Stomach (tissue), 9 donors: Measurements from ENCODE around the gene NTN4. TPM values are rescaled to one million over a fixed set of nuclear protein-coding genes. Genes with fewer than 3 reads are reported as not detected.
"Not testable (repeated sequence)": the region's sequence is repeated elsewhere in the genome, so short reads cannot be mapped to it uniquely, and the experiment has no call there.

ENCODE experiments used
- DNase-seq, 2 donors: peaks; one replicate each; pipeline versions ENCODE4 v3.0.0 to v3.0.0-alpha.2; 2013 to 2019
- H3K27ac ChIP-seq, 5 donors: fragments of 200-600 bp in 4 of 5; sonication (generic) in 4 of 5; one replicate each; pipeline ENCODE4 v1.5.1; 2013 to 2019; ENCODE audit warnings: mild to moderate bottlenecking in 1 of 5, moderate library complexity in 1 of 5
- H3K27me3 ChIP-seq, 3 donors: fragments of 200-600 bp; sonication (generic); one replicate each; pipeline ENCODE4 v1.5.1; 2017 to 2019; ENCODE audit warnings: mixed run types in 1 of 3
- H3K36me3 ChIP-seq, 4 donors: fragments of 200-600 bp; sonication (generic); 1 replicate in 3 of 4; 2 replicates in 1 of 4; pipeline ENCODE4 v1.5.1; 2016 to 2019
- H3K4me1 ChIP-seq, 4 donors: fragments of 200-600 bp; sonication (generic); one replicate each; pipeline ENCODE4 v1.5.1; 2016 to 2019
- H3K4me3 ChIP-seq, 4 donors: fragments of 200-600 bp; sonication (generic) in 3 of 4; one replicate each; pipeline ENCODE4 v1.5.1; 2016 to 2019; ENCODE audit warnings: mild to moderate bottlenecking in 1 of 4
- H3K9me3 ChIP-seq, 4 donors: fragments of 200-600 bp; sonication (generic); one replicate each; pipeline ENCODE4 v1.5.1; 2016 to 2019
- EP300 ChIP-seq: sonication (generic); formaldehyde crosslinking; IDR thresholded peaks from one replicate; pipeline ENCODE4 v1.6.1; 2017; ENCODE audit warnings: antibody characterized with exemption
- POLR2A ChIP-seq, 4 donors: fragments of 450-650 bp; IDR thresholded peaks; one replicate each; pipeline ENCODE4 v1.6.1; 2016; ENCODE audit warnings: antibody characterized with exemption in 4 of 4, control low read depth in 2 of 4, mild to moderate bottlenecking in 1 of 4, moderate library complexity in 1 of 4
- POLR2AphosphoS5 ChIP-seq, 3 donors: sonication (generic); formaldehyde crosslinking; IDR thresholded peaks; one replicate each; pipeline ENCODE4 v1.6.1; 2016; ENCODE audit warnings: antibody characterized with exemption in 3 of 3
- WGBS, 5 donors: extraction: QIAGEN DNeasy Blood & Tissue Kit in 3 of 5; methylation state at CpG; one replicate each; pipeline versions ENCODE4 v1.1.5 to v1.1.7; 2013 to 2018; 5-methylcytosine and 5-hydroxymethylcytosine counted together
- intact Hi-C: fragments of 100-400 bp; cut with DNase I; formaldehyde crosslinking; loops from one replicate; pipeline ENCODE4 v1.15.1; 2023; ENCODE audit warnings: low total_unique reads
- polyA plus RNA-seq, 3 donors: library from polyadenylated mRNA; stranded (reverse); fragments of 200-250 nt; gene quantifications; one replicate each; pipeline ENCODE4 v1.2.3, GENCODE V29; 2013
- total RNA-seq, 5 donors: library from RNA; depleted of rRNA; stranded (reverse); fragments of >200 nt; gene quantifications; one replicate each; pipeline versions ENCODE4 v1.1.0 to v1.2.3, GENCODE V29; 2014 to 2016
- TF ChIP-seq, protein P1 (sequence below), 7 experiments: fragments of 450-650 bp in 4 of 7; fragments of 200-600 bp in 3 of 7; sonication (generic) in 3 of 7; IDR thresholded peaks; one replicate each; pipeline ENCODE4 v1.5.1; 2016 to 2019; ENCODE audit warnings: antibody characterized with exemption in 7 of 7, control low read depth in 2 of 7, mild to moderate bottlenecking in 1 of 7
- donor health status: healthy with polysubstance abuse.
- donor health status: Bipolar disorder and iron deficiency.
- donor health status: healthy.

Gene NTN4
- total and polyA plus RNA-seq, 8 donors, result 10.5 to 110 (median 37.0) TPM

DNA sequence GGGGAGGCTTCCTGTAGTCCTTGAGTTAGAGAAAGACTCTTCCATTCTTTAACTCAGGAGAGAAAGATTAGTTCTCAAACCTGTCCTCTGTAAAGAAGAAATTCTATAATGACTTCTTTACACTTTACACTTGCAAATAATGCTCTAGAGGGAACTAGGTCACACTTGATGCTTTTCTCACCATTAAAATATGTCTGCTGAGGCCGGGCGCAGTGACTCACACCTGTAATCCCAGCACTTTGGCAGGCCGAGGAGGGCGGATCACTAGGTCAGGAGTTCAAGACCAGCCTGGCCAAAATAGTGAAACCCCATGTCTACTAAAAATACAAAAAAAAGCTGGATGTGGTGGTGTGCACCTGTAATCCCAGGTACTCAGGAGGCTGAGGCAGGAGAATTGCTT lies 6.3 kb downstream of the NTN4 start:
- Histone ChIP-seq H3K4me1 (peaks cover 13 to 69% (median 34%) of the 10 kb centered on the region in 4 donors), H3K27me3 (peaks cover 0 to 11% (median under 1%) of the 10 kb centered on the region in 3 donors), H3K9me3 (no peaks in the 10 kb centered on the region), H3K27ac (no peak overlapping the region), H3K36me3 (peaks cover 0 to 28% (median 11%) of the 10 kb centered on the region in 4 donors), H3K4me3 (no peak overlapping the region)
- no peak for DNase-seq
- WGBS, 5 donors, result 48 to 69% (median 58%) methylated on average over 4 of the region's 4 CpGs
- TF ChIP-seq, protein P1, sequence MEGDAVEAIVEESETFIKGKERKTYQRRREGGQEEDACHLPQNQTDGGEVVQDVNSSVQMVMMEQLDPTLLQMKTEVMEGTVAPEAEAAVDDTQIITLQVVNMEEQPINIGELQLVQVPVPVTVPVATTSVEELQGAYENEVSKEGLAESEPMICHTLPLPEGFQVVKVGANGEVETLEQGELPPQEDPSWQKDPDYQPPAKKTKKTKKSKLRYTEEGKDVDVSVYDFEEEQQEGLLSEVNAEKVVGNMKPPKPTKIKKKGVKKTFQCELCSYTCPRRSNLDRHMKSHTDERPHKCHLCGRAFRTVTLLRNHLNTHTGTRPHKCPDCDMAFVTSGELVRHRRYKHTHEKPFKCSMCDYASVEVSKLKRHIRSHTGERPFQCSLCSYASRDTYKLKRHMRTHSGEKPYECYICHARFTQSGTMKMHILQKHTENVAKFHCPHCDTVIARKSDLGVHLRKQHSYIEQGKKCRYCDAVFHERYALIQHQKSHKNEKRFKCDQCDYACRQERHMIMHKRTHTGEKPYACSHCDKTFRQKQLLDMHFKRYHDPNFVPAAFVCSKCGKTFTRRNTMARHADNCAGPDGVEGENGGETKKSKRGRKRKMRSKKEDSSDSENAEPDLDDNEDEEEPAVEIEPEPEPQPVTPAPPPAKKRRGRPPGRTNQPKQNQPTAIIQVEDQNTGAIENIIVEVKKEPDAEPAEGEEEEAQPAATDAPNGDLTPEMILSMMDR (IDR thresholded peaks at IDR 0.05), result no peak
- TF ChIP-seq POLR2A (IDR thresholded peaks at IDR 0.05) (no peak), POLR2AphosphoS5 (IDR thresholded peaks at IDR 0.05) (no peak), EP300 (no peak)
- intact Hi-C loops, result no loop called here

DNA sequence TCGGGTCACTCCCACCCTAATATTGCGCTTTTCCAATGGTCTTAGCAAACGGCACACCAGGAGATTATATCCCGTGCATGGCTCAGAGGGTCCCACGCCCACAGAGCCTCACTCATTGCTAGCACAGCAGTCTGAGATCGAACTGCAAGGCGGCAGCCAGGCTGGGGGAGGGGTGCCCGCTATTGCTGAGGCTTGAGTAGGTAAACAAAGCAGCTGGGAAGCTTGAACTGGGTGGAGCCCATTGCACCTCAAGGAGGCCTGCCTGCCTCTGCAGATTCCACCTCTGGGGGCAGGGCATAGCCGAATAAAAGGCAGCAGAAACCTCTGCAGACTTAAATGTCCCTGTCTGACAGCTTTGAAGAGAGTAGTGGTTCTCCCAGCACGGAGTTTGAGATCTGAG lies 15.1 kb downstream of the NTN4 start:
- H3K4me1 ChIP-seq, intact Hi-C loops, H3K27me3 ChIP-seq, DNase-seq, H3K4me3 ChIP-seq: not testable (repeated sequence)
- H3K27ac ChIP-seq, result peak overlapping the region in 2 of 5 donors; percentile 7 to 22
- H3K9me3 ChIP-seq, result peaks cover 0 to 11% (median 5%) of the 10 kb centered on the region in 4 donors
- WGBS, 5 donors, result 77 to 95% (median 84%) methylated on average over 8 to 10 of the region's 10 CpGs
- peaks cover 0 to 17% (median 16%) of the 10 kb centered on the region in 4 donors for H3K36me3 ChIP-seq

DNA sequence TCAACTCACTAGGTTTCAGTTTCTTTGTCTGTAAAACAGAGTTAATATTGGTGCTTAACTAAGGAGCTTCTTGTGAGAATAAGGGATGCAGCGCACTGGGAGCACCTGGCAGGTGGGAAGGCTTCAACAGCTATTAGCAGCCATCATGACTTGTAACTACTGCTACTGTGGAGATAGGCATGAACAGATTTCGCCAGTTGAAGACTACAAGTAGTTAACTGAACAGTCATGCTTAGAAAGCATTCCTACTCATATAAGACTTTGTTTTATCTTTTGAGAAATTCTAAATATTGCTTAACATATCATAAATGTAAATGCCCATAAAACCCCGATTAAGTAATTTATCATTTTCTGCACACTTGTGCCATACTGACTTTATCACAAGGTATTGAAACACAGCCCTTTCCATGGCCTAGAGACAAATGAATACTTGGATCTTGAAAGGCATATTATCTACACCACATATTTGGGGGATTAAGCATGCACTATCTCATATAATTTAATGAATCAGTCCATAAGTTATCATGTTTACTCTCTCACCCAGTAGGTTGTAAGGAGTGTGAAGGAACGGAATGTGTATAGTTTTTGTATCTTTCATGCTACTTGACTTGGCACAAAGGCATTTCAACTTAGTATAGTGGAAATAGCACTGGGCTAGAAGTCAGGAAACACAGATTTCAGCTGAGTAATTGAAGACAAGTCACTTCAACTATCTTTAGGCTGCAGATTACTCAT lies 16.1 kb downstream of the NTN4 start:
- H3K36me3 ChIP-seq, result peaks cover 0 to 24% (median 16%) of the 10 kb centered on the region in 4 donors
- 50 to 71% (median 63%) methylated on average over 4 of the region's 4 CpGs for WGBS, 5 donors
- no peak for DNase-seq
- H3K27ac ChIP-seq, result peak overlapping the region in 1 of 5 donors; percentile 22
- H3K9me3 ChIP-seq, result peaks cover 0 to 11% (median 5%) of the 10 kb centered on the region in 4 donors
- no peaks in the 10 kb centered on the region for H3K27me3 ChIP-seq
- H3K4me1 ChIP-seq, result peaks cover 0 to 10% (median 7%) of the 10 kb centered on the region in 4 donors
- intact Hi-C loops, result no loop called here
- TF ChIP-seq POLR2AphosphoS5 (IDR thresholded peaks at IDR 0.05) (peak in 1 of 3 donors; percentile 13), POLR2A (IDR thresholded peaks at IDR 0.05) (no peak)
- no peak overlapping the region for H3K4me3 ChIP-seq

DNA sequence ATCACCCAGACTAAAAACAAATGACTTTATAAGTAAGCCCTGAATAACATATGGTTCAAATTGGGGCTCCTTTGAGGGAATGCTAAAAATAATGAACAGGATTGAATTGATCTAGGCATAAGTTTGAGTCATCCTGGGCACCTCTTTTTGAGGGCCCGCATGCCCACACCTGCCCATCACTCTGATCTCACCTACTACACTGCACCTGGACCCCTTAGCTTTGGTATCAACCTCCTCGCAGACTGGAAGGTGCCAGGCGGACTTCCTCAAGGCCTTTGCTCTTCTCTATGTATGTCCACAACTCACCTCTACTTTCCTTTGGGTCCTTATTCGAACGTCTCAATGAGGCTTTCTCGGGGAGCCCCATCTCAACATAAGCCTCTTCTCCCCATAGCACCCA lies 17.2 kb downstream of the NTN4 start:
- 91 to 98% (median 94%) methylated on average over 6 of the region's 6 CpGs for WGBS, 5 donors

DNA sequence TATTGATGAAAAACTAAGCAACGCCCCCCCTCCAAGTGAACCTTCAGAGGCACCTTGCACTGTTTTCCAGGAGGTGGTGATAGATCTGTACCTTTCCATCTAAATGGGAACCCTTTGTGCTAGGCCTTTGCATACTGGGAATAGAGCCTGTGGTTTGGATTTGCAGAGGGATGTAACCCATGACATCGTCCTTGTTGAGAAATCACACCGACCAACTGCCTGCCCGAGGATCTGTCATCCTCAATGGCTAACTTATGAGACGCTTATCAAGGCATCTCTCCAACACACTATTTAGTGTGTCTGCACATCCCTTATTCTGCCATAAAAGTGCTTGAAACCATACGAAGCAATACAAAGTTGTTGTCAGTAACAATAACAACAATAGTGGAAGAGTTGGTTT lies 22.9 kb downstream of the NTN4 start:
- H3K4me3 ChIP-seq, result no peak overlapping the region
- H3K9me3 ChIP-seq, result no peaks in the 10 kb centered on the region
- H3K4me1 ChIP-seq, result peaks cover 4 to 26% (median 12%) of the 10 kb centered on the region in 4 donors
- no peak overlapping the region for H3K27ac ChIP-seq
- H3K36me3 ChIP-seq, result peaks cover 0 to 6% (median 0%) of the 10 kb centered on the region in 4 donors
- TF ChIP-seq EP300, result no peak
- no peak for TF ChIP-seq POLR2AphosphoS5 (IDR thresholded peaks at IDR 0.05)
- no peak for TF ChIP-seq POLR2A (IDR thresholded peaks at IDR 0.05)
- TF ChIP-seq, protein P1 (IDR thresholded peaks at IDR 0.05), result no peak
- intact Hi-C loops, result no loop called here
- no peaks in the 10 kb centered on the region for H3K27me3 ChIP-seq
- no peak for DNase-seq
- 67 to 91% (median 83%) methylated on average over 6 of the region's 6 CpGs for WGBS, 5 donors

More for the DNA sequence above, 17.2 kb downstream of the NTN4 start:
- Histone ChIP-seq H3K4me1 (peaks cover 0 to 10% (median 7%) of the 10 kb centered on the region in 4 donors), H3K27me3 (no peaks in the 10 kb centered on the region), H3K36me3 (peaks cover 0 to 24% (median 16%) of the 10 kb centered on the region in 4 donors), H3K9me3 (peaks cover 0 to 11% (median 5%) of the 10 kb centered on the region in 4 donors), H3K27ac (no peak overlapping the region), H3K4me3 (no peak overlapping the region)
- TF ChIP-seq, protein P1 (IDR thresholded peaks at IDR 0.05), result no peak
- TF ChIP-seq POLR2A (IDR thresholded peaks at IDR 0.05), result no peak
- no peak for TF ChIP-seq EP300
- TF ChIP-seq POLR2AphosphoS5 (IDR thresholded peaks at IDR 0.05), result no peak
- no peak for DNase-seq
- intact Hi-C loops, result no loop called here
